Hematopoietic multipotent progenitor cell treated with erythropoietin and hydrocortisone succinate and interleukin-3 and kit ligand, for 8 days (in vitro differentiated cells): ENCODE results near the gene PLD5.
"Not testable (repeated sequence)": the region's sequence is repeated elsewhere in the genome, so short reads cannot be mapped to it uniquely, and the experiment has no call there.

Experiments
- DNase-seq: peaks from one replicate; pipeline ENCODE4 v3.0.0-alpha.2; 2015

Gene PLD5

DNA sequence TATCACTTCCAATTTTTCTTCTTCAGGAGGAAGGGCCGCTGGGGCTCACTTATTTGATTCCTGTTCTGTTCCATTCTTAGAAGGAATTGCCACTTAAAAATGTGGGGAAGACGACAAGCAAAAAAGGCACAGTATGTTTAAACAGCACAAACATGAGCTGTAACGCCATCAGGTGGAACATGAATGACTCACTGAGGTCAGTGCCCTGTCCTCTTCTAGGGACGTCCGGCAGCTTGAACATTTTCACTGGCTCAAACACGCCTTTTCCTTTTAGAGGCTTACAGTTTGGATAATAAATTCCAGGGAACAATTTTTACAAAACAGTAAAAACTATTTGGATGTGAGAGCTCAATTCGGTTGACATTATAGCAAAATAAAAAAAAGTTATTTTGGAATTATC is 260.1 kb downstream of the PLD5 start:
- DNase-seq: not testable (repeated sequence)

DNA sequence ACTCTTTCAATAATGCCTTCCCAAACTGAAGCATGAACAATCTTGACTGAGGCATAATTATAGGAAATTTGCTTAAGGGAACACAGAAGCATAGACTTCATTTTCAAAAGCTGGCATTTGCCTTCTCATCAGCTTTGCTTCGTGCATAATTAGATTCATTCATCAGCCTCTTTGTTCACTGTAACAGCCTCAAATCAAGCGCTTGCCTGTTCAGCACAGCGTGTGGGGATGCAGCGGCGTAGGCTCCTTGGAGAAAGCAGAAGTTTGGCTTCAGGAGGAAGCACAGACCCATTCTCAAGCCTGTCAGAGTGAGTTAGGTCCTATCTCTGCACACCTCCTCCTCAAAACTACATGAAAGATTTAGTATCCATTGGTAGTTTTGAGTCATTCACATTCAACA is 279.2 kb downstream of the PLD5 start:
- no peak for DNase-seq

DNA sequence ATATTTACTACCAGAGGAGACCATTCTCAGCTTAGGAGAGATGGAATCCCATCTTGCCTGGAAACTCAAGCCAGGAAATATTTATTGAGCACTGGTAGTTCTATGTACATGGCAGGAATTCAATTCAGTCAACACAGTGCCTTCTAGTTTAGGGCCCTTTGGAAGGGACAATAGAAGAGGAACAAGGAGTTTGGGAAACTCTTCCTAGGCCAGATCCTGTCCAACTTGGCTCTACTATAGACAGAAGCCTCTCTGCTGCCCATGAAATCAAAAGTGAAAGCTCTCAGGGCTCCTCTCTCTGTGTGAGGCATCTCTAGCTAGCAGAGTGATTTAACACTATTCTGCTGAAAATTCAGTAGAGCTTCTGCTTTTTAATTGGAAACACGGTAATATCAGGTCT is 281.0 kb downstream of the PLD5 start:
- DNase-seq: no peak

DNA sequence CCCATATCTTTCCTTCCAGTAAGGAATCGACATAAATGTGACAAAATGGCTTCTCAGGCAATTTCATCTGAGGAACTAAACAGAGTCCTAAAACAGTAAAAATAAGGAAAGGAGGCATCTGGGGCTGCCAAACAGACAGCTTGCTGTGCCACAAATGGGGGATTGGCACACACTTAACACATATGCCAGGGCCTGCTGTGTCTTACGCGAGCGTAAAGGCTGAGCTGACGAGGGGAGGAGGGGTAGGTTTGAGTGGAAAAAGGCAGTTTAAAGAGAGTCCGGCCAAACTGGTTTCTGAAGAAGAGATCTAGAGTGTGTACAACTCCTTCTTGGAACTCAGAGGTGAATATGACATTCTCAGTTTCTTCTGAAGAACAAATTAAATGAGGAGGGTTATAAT is 281.5 kb downstream of the PLD5 start:
- DNase-seq: no peak

DNA sequence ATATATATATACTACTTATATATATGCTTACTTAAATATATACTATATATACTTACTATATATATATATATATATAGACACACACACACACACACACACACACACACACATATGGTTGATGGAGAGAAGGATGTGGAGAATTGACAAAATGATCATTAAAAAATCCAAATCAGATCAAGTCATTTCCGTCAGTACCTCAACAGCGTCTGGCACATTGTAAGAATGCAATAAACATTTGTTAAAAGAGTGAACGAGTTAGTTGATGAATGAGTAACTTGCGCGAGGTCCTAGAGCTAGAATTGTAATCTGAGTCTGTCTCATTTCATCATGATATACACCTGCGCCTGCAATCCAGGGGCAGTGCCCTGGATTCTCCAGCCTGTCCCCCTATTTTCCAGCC is 282.6 kb downstream of the PLD5 start:
- DNase-seq: no peak

DNA sequence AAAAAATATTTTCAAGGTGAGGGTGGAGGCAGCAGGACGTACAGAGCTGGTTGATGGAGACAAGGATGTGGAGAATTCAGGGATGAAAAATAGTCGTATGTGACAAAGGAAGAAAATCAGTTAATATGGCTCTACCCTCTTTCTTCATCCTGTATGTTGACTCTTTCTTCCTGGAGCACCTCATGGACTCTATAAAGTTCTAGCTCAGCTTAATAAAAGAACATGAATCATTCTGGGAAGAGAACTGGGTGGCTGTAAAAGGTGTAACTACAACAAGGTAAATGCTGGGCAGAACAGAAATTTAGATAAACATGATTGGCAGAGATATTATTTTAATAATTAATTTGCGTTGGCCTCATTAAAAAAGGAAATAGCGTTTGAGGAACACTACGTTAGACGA is 283.8 kb downstream of the PLD5 start:
- DNase-seq: no peak

DNA sequence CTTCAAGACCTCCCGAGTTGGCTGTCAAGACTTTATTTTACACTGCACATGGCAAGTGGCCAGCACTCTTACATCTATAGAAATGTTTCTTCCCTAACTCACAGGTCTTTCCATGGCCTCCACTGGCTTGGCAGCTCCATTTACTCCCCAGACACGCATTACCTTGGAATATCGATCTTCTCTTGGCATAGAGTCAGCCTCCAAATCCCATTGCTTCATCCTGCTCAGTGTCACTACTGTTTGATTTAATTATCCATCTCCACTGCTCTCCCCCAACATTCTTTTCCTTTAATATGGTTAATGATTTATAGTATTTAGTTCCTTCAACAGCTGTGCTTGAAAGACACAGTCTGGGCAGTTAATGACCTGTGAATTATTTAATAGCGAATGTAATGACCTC is 284.4 kb downstream of the PLD5 start:
- DNase-seq: no peak

DNA sequence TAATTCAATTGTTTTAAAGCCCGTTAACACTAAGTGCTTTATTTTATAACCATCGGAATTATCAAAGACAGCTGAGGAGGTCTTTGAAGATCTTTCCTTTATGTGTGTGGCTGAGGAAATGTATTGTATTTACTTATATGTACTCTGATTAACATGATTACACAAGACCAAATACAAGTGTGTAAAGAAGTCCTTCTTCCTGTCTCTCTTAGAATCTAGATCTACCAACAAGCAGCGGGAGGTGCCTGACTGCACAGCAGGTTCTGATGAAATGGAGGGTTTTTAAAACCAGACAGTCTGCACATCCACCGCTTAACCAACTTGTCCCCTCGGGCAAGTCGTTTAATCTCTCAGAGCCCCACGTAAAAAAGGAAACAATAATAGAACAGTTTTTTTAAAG is 285.1 kb downstream of the PLD5 start:
- no peak for DNase-seq

DNA sequence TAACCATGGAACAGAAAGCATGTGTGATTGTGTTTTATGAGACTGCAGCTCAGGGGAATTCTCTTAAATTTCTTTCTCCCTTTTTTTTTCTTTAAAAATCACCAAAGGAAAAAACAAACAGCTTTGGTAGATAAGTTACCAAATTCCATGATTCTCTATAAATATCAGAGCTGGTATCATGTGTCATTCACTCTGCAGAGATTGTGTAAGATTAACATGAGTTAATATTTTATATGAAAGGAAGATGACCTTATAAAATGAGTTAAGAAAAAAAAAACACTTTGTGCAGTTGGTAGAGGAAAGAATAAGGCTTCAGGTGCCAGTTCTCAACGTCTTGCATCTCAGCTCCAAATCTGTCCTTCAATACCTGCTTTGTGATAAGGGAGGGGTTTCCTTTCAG is 287.4 kb downstream of the PLD5 start:
- no peak for DNase-seq

DNA sequence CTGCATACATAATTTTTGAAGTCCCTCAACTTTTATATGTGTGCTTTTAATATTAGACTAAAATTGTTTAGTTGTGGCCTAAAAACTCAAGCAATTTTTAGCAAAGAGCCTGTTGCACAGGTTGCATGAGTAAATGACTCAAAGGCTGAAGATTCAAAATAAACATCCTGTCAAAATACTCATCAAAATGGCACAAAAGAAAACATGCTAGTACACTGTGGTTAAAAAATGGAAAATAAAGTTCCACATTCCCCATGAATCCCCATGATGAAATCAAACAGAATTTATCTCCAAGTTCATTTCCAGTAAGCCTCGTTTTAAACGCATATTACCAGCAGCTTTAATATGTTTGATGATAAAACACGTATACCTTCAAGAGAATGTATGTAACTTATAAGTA is 295.5 kb downstream of the PLD5 start:
- no peak for DNase-seq

DNA sequence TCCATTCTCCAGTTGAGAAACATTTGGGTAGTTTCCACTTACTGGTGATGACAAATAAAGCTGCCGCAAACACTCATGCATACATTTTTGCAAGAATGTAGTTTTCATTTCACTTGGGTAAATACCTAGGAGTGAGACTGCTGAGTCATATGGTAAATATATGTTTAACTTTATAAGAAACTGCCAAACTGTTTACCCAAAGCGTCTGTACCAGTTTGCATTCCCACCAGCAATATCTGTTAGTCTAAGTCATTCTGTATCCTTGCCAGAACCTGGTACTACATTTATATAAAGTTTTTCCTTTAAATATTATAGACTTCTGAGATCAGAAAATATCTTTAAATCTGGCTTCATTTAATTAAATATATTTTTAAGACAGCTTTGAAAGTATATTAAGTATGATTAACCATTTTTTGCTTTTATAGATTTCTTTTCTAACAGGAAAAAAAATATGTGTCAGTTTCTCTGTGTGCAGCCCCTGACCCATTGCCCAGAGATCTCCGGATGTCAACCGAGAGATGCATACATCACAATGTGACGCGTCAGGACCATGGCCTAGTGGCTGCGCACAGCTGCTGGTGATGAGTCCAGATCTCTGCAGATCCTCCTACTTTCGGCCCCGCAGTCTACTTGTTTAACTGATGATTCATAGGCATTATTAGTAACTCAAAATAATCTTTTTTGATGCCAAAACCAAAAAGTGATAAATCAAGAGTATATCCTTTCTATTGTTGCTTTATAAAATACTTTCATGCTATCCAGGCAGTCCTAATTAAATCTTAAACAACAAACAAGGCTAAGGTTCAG is 298.5 kb downstream of the PLD5 start:
- no peak for DNase-seq

DNA sequence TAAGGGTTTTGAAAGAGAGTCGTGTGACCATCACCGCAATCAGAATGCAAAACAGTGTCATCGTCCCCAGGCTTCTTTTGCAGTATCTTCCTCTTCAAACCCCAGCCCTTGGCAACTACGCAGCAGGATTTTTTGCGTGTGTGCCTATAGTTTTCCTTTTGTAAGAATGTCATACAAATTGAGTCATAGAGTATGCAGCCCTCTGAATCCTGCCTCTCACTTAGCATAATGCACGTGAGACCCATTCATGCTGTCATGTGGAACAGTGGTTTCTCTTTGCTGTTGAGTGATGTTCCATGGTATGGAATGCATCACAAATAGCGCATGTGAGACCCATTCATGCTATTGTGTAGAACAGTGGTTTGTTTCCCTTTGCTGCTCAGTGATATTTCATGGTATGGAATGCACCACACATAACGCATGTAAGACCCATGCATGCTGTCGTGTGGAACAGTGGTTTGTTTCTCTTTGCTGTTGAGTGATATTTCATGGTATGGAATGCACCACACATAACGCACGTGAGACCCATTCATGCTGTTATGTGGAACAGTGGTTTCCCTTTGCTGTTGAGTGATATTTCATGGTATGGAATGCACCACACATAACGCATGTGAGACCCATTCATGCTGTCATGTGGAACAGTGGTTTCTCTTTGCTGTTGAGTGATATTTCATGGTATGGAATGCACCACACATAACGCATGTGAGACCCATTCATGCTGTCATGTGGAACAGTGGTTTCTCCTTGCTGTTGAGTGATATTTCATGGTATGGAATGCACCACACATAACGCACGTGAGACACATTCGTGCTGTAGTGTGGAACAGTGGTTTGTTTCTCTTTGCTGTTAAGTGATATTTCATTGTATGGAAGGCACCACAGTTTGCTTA is 299.4 kb downstream of the PLD5 start:
- DNase-seq: not testable (repeated sequence)

DNA sequence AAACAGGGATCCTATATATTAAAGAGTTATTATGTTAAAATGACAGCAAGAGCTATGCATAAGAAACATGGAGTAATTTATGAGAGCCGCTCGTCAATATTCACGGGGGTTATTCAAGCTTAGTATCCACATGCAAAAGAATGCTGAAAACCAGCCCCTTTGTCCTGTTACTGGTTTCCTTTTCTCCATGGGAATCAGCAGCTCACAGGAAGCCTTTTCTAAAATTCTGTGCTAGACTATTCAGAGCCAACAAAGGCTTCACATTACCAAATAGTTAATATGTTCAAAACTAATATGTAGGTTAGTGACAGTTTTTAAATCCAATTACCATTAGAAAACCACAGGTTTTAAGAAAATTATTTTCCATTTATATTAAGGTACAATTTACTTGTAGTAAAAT is 300.0 kb downstream of the PLD5 start:
- DNase-seq: no peak

DNA sequence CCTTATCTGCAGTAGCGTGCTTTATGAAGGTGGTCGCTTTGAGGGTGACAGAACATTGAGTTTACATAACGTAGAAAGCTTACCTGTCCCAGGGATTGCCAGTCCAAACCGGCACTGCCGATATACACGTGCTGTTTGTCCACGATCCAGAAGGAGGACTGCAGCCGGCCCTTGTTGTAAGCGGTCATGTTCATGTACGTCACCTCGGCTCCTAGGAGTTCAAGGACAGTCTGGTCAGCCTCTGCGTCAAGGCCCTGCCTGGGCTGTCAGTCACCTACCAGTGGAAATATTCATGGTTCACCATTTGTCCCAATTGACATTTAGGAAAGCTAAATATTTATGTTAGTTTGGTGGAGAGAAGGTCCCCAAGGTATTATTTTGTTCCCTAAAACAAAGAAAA is 304.6 kb downstream of the PLD5 start:
- DNase-seq: no peak

DNA sequence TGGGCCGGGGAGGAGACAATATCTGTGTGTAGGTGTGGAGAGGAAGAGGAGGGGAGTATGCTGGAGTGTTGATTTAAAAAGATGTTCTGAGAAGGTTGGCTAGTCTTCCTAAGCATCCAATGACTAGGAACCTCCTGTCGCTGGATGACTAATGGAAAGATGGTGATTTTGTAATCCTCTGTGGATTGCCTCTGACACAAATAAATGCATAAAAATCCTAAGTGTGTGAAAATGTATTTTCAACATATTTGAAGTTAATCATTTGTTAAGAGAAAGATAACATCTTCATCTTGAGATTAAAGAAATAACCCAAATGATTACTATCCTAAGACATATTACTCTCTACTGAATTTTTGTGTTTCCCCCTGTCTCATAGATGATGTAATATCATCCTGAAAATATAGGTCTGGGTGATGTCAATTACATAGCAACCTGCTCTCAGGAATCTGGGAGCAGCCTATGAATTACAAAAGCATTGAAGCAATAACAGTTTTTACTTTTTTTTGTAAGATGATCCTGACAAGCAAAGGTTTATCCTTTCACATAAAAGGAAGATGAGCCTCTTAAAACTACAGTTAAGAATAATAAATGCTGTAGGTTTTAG is 305.1 kb downstream of the PLD5 start:
- no peak for DNase-seq

DNA sequence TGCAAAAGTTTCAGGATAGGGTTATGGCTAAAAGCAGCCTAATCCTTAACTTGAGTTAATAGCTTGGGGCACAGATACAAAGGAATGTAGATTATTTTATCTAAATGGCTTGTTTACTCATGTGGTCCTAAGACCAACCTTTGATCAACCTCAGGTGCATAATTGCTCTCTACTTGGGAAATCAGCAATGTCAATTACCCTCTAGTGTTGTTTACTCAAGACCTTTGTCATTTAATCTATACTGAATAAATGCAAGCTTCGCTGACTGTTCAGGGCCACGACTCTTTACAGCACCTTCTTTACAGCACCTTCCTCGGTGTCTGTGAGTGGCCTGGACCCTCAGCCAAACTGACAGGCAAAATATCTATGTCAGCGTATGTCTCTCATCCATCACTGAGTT is 308.1 kb downstream of the PLD5 start:
- no peak for DNase-seq

DNA sequence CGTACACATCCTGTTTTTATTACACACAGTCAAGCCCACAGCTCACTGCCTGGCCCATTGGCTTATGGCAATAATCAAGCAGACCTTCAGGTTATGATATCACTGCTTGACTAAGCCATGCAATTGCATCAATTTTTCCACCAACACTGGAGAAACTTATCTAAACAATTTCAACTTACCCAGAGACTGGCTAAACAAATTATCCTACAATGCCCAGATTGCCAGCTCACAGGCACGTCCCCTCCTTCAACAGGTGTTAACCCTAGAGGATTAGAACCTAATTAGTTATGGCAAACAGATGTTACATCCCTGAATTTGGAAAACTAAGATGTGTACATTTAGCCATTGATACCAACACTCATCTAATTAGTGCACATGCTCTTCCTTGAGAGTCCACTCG is 310.0 kb downstream of the PLD5 start:
- not testable (repeated sequence) for DNase-seq

DNA sequence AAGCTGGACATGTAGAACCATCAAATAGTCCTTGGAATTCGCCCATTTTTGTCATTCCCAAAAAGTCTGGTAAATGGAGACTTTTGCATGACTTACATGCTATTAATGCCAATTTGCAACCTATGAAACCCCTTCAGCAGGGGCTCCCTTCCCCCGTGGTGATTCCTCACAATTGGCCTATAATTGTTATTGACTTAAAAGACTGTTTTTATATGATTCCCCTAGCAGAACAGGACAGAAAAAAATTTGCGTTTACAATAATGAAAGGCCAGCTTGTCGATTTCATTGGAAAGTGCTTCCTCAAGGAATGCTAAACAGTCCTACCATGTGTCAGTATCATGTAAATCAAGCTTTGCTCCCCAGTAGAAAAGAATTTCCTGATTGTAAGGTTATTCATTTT is 311.5 kb downstream of the PLD5 start:
- DNase-seq: not testable (repeated sequence)

DNA sequence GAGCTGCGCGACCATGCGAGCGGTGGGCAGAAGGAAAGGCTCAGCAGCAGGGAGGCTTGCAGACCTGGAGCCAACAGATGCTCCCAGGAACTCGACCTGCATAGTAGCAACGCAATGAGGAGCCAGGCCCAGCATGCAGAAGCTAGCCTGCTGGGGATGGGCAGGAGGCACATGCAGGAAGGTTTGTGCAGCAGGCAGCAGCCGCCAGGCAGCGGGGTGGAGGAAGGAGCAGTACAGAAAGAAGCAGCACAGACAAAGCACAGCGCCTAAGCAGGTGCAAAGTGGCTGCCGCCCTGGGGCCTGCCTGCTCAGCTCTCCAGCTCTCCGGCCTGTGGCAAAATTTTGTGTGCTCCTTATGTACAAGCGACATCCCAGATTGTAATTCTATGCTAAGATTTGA is 312.1 kb downstream of the PLD5 start:
- DNase-seq: no peak

DNA sequence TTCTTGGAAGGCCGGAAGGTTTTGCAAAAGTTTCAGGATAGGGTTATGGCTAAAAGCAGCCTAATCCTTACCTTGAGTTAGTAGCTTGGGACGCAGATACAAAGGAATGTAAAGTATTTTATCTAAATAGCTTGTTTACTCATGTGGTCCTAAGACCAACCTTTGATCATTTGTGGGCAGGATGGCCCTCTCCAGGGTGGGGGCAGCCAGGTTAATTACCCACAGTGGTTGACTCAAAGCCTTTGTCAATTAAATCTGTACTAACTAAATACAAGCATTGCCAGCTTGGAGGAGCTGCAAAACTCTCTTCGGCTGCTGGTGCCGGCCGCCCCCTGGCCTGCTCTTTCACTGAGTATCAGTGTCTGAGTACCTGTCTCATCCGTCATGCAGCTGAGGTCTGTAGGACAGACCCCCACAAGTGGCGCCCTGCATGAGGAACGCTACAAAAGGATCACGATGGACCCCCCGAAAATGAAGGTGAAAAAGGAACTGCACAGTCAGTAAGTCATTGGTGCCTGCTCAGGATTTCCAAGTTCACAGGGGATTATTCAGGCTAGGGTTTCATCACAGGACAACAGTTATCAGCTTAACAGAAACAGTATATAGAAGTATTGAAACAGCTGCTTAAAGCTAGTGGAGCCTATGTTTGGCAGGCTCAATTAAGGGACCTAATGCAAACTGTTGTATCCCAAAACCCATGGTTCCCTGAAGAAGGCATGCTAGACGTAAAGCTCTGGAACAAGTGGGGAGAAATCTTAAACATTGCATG is 313.1 kb downstream of the PLD5 start:
- DNase-seq: no peak

DNA sequence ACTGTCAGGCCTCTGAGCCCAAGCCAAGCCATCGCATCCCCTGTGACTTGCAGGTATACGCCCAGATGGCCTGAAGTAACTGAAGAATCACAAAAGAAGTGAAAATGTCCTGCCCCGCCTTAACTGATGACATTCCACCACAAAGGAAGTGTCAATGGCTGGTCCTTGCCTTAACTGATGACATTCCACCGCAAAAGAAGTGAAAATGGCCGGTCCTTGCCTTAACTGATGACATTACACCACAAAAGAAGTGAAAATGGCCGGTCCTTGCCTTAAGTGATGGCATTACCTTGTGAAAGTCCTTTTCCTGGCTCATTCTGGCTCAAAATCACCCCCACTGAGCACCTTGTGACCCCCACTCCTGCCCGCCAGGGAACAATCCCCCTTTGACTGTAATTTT is 314.2 kb downstream of the PLD5 start:
- DNase-seq: not testable (repeated sequence)

DNA sequence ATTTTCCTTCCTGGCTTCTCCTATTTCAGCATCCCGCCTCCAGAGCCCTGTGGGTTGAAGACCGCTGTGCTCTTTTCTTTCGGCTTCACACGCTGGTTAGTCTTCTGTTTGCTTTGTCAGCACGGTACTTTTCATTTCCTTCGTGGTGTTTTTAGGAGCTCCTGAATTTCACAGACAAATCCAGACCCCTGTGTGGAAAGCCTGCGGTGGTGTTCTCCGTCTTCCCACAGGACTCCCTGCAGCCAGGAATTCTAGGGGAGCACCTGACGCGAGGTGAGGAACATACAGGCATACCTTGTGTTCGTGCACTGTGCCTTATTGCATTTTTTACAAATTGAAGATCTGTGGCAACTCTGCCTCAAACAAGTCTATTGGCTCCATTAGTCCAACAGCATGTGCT is 315.4 kb downstream of the PLD5 start:
- DNase-seq: no peak

DNA sequence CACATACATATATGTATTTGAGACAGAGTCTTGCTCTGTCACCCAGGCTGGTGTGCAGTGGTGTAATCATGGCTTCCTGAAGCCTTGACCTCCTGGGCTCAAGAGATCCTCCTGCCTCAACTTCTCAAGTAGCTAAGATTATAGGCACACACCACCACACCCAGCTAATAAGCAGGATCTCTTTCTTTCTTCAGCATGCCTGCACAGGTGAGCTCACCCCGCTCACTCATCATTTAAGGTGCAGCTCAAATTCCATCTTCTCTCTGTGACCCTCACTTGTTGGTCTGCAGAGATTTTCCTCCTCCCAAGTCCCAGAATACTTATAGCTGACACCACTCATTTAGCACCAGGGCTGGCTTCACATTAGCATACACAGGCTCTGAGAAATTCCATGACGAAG is 316.5 kb downstream of the PLD5 start:
- DNase-seq: no peak
